GM18870 (cell line): Measurements from ENCODE around the gene PPP1R9A.

Experiments
- ATAC-seq: cut with Tn5 transposase; IDR thresholded peaks from one replicate; pipeline ENCODE4 v1.9.1; 2021; ENCODE audit warnings: moderate library complexity; ENCODE audit not compliant: unreplicated experiment

PPP1R9A gene

DNA sequence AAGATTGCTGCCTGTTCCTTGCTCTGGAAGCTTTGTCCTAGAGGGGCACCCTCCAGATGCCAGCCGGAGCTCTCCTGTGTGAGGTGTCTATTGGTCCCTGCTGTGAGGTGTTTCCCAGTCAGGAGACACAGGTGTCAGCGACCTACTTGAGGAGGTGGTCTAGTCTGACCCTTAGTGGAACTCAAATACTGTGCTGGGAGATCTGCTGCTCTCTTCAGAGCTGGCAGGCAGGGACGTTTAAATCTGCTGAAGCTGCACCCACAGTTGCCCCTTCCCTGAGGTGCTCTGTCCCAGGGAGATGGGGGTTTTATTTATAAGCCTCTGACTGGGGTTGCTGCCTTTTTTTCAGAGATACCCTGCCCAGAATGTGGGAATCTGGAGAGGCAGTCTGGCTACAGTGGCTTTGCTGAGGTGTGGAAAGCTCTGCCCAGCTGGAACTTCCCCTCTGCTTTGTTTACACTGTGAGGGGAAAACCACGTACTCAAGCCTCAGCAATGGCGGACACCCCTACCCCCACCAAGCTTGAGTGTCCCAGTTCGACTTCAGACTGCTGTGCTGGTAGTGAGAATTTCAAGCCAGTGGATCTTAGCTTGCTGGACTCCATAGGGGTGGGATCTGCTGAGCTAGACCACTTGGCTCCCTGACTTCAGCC lies 119.2 kb downstream of the PPP1R9A start:
- no peak for ATAC-seq

DNA sequence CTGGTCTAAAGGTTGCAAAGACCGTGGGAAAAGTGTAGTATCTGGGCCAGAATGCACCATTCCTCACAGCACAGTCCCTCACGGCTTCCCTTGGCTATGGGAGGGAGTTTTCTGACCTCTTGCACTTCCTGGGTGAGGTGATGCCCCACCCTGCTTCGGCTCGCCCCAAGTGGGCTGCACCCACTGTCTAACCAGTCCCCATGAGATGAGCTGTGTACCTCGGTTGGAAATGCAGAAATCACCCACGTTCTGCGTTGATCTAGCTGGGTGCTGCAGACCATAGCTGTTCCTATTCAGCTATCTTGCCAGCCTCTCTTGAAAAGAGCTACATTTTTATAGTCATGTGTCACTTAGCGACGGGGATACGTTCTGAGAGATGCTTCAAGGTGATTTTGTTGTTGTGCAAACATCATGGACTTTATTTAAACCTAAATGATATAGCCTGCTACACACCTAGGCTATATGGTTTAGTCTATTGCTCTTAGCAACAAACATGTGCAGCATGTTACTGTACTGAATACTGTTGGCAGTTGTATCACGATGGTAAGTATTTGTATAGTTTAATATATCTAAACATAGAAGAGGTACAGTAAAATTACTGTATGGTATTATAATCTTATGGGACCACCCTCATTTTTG lies 120.0 kb downstream of the PPP1R9A start:
- ATAC-seq: no peak

DNA sequence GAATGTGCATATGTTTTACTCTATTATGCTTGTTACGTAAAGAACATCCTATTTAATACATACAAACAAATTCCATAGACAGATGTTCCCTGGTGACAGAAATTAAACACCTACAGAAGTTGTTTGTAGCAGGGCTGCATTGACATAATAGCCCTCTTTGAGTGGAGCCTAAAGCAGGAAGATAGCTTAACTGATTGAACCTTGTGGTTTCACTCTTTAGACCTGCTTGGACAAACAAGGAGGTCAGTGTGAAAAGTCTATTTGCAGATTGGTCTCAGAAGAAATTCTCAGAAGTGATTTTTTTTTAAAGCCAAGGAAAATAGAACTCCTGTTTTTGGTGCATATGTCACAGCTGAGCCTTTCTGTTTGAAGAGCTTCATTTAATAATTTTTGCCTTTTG lies 121.3 kb downstream of the PPP1R9A start:
- ATAC-seq: no peak

GRCh38 chr7:95035295-95035694 lies 127.9 kb downstream of the PPP1R9A start:
- ATAC-seq: no peak

DNA sequence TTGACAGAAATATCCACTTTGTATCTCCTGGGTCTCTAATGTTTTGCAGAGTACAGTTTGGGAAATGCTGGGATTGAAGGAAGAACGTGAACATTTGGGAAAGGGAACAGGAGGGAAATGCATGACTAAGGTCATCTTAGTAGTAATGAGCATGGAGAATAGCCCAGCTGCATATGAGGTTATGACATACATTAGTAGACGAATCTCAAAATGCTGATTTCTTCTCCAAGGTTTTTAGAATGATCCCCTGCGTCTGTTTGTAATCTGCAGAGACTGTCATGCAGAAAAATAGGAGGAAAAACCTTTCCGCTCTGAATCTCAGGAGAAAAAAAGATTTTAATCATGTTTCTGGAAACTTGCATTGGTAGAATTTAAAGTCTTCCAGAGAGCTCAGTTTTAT lies 133.6 kb downstream of the PPP1R9A start:
- no peak for ATAC-seq

DNA sequence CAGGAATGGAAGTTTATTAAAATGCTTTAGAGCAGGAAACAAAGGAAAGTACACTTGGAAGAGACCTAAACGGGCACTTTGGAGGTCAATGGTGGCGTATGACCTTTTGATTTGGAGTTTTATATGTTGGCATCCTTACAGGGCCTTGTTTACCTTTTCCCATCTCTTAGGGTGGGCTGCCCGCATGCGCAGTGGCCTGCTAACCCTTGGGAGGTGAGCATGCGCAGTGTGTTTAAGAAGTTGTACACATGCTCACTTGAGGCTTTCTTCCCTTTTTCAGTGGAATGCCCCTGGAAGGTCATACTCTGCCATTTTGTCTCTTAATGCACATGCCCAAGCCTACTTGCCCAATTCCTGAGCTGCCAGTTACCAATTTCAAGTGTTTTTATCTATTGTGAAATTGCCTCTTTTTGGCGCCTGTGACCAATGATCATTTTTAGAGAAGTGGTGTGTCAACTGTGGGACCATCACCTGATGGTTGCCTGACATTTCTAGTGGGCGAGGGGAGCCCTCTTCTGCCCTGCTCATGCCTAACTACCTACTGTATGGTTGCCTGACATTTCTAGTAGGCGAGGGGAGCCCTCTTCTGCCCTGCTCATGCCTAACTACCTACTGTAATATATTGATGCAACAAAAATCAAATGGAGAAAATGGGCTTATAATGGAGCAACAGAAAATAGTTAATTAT lies 138.0 kb downstream of the PPP1R9A start:
- ATAC-seq: no peak

- no peak for ATAC-seq
These were observed 139.3 kb downstream of the PPP1R9A start for GRCh38 chr7:95046494-95047240.

DNA sequence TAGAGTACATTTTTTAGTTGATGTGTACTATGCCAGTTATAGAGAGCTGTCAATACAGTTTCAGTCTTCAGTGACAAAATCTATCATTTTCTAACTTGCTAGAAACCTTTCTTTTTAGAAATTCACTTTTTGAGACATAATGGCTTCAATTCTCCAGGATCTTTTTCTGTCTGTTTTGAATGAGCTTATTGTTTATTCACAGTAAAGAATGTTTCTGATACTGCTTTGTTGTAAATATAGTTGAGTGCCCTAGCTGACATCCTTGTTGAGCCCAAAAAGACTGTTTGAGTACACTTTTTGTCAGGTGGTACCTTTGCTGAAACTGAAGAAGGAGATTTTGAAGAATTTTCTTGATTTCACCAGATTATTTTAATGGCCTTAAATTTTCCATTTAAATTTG lies 139.9 kb downstream of the PPP1R9A start:
- no peak for ATAC-seq

- ATAC-seq: no peak
These were observed 145.2 kb downstream of the PPP1R9A start for GRCh38 chr7:95052566-95053094.

- no peak for ATAC-seq
These were observed 147.0 kb downstream of the PPP1R9A start for GRCh38 chr7:95054386-95054785.

DNA sequence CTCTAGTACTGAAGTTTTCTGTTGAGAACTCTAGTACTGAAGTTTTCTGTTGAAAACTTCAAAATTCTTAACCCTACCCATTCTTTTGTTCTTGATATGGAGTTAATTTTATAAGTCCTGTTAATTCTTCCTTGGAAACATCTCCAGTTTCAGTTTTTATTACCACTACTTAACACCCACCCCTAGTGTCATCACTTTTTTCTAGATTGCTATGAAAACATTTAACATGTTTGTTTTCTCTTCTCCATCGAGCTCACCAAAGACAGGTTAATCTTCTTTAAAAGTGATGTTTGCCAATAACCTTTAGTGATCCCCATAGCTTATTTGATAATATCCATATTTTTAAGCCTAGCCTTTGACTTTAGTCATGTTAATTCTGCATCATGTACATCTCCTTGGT lies 147.9 kb downstream of the PPP1R9A start:
- ATAC-seq: no peak

GRCh38 chr7:95056107-95056739 lies 148.8 kb downstream of the PPP1R9A start:
- ATAC-seq: no peak

GRCh38 chr7:95056901-95057300 lies 149.5 kb downstream of the PPP1R9A start:
- ATAC-seq: no peak

- no peak for ATAC-seq
These were observed 152.5 kb downstream of the PPP1R9A start for GRCh38 chr7:95059842-95060313.

GRCh38 chr7:95062901-95063300 lies 155.5 kb downstream of the PPP1R9A start:
- ATAC-seq: no peak

DNA sequence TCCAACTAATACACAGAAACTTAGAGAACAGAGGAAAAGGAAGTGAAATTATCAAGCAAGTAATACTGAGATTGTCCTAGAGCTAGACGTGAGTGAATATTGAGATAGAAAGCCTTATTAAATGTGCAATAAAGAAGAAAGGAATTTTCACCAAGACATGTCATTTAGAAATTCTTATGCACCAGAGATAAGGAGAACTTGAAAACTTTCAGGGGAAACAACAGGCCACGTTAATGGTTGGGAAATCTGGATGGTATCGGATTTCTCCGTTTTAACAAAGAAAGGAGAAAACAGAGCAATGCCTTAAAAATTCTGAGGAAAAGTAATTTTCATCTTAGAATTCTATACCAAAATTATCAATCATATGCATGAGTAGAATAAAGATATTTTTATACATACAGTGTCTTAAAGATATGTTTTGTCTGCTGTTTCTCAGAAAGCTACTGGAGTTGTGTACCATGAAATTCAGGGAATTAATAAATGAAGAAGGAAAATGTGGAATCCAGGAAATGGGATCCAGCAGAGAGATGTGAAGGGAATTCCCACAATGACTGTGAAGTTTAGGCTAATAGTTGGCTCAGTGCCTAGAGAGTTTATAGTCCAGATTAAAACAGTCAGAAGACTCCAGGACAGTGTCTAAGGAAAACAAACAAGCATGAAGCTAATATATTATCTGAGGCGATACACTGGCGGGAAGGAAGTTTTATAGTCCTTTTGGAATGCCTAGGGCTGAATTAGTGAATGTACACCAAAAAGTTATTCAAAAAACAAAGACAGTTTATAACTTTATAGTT lies 159.5 kb downstream of the PPP1R9A start:
- ATAC-seq: no peak

DNA sequence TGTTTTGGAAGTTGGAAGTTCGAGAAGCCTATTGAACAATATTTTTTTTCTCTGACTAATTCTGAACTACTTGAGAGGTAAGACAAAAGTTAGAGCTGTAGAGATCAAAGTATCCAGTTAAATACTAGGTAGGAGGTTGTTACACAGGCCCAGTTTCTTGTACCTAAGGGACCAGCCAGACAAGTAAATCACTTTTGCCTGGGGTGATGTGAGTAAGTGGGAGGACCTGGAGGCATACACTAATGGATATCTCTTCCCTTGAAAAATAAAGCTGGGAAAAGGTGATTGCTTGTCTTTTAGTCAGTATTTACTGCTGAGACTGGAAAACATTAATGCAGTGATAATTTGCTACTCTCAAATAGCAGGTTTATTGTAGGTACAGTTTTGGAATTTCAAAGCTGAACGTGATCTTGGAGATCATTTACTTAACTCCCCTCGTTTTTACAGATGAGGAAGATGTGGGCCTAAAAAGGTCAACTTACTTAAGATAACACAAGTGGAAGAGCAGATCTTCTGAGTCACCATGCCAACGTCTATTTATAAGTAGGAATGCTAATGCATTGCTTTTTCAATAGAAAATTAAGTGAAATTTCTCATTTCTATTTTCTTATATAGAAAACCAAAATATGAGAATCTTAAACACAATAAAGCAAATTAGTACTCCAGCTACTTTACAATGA lies 181.3 kb downstream of the PPP1R9A start:
- ATAC-seq: no peak

DNA sequence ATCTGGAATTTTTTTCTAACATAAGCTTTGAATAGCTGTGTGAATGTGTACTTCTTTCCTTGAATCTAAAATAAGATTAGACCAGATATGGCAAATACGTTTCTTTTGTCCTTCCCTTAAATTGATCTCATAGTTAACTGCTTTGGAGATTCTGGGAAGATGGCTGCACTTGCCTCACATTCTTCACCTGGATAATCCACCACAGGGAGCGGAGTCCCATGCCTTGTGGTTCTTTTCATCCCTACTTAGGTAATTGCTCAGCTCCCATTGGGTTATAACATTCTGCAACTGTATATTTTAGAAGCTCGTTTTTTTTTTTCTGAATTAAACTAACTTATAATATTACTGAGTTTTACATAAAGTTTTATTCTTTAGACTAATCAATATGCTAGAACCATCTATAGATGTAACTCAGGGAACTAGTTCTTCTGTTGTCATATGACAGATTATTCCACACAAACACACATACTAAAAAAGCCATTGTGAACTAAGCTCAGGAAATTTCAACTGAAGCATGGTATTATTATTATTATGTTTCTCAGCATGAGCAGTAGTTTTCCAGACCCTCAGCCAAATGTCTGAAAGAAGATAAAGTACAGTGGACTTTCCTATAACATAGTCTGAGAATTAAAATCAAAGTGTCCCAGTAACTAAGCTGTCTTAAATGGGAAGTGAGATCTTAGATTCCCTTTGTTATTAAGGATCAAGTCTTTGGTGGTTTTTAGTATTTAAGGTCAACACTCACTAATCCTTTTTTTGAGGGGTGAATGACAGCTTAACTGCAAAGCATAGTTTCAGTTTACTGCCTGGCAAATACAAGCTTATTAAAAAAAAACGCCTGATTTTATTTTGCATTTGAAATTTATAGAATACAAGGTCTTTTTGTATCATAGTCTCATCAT lies 182.3 kb downstream of the PPP1R9A start:
- ATAC-seq: no peak
